HG03432 (cell line): ENCODE data around the gene CYREN.
"Not testable (repeated sequence)": the region's sequence is repeated elsewhere in the genome, so short reads cannot be mapped to it uniquely, and the experiment has no call there.

Experiments
- ATAC-seq: cut with Tn5 transposase; IDR thresholded peaks from one replicate; pipeline ENCODE4 v1.9.1; 2021; ENCODE audit warnings: mild to moderate bottlenecking, moderate library complexity; ENCODE audit not compliant: unreplicated experiment

Gene CYREN, protein sequence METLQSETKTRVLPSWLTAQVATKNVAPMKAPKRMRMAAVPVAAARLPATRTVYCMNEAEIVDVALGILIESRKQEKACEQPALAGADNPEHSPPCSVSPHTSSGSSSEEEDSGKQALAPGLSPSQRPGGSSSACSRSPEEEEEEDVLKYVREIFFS

DNA sequence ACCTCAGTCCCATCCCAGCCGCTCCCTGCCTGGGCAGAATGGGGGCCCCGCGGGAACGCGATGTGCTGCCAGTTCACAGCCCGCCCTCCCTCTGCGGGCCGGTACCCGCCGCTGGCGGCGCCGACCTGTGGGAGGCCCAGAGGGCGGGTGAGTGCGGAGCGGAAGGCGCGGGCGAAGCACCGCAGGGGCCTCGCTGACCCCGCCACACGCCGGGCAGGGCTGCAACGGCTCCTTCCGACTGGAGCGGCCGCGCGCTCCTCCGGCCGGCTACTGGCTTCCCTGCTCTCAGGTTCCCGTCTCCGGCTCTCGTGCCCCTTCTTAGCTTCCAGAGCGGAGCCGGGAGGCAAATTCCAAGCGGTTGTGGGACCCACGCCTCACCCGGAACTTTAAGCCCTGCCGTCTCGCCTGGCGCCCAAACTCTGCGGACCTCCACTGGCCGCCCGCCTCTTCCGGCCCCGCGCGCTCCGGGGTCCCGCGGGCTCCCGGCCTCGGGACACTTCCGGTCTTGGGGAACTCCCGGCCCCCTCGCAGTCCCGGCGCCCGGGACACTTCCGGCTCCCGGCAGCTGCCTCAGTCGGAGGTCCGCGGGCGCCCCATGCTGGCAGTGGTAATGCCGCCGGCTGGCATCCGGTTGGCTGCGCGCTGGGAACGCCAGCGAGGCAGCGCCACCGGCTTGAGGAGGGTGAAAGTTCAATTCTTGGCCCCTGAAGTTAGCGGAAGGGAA lies at the start of gene CYREN:
TSS of gene CYREN (minus strand) at position 434 of the 724 bp plus-strand sequence. CDS start 1,785 bp downstream, outside the sequence.
- peak; percentile 77 for ATAC-seq

DNA sequence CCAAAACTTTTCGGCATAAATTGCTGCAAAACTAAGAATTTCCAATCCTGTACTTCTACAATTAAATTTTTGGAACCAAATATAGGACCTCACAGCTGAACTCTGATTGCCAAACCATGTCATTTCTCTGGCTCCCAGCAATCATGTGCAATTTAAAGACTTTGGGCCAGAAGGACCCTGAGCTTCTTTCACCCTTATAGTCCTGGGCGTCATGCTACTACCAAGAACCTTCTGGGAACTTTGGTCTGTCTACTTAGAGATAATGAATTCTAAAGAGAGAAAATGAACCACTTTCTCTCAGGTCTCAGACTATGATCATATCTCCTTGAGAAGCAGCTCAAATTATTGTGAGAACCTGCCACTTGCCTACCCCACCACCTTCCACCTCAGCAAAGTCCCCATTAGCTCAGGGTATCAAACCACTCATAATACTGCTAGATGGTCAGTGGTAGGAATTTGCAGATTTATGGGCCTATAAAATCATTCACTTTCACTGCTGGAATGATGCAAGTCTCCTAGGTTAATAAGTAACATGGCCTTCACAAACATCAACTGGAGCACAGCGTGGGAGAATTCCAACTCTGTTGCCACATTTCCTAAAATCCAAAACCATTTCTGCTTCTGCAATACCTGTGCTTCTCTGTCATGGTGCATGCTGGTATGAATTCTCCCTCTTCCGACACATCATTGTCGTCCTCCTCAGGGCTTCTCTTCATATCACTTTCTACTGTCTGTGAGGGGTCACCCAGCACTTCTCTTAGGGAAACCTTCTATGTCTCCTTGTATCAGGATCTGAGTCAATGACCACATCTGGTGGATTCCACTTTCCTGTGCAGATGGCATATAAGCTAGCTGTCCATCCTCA lies 47.4 kb upstream of the CYREN start:
- ATAC-seq = no peak

DNA sequence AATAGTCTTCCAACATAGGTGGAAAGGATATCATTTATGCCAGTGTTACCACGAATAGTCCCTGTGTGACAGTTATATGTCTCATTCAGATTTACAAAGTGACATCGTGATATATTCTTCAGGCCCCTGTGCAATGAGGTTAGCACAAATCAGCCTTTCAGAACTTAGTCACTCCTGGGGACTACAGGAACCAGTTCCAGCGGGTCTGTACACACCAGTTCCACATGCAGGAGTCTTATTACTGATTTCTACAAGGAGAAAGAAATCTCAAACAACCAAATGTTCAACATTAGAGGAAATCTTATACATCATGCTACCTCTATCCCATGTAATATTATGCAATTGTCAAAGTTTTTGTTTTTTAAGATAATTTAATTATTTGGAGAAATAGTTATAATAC lies 45.2 kb upstream of the CYREN start:
- no peak for ATAC-seq

GRCh38 chr7:135215180-135215579 lies 44.7 kb upstream of the CYREN start:
- no peak for ATAC-seq

DNA sequence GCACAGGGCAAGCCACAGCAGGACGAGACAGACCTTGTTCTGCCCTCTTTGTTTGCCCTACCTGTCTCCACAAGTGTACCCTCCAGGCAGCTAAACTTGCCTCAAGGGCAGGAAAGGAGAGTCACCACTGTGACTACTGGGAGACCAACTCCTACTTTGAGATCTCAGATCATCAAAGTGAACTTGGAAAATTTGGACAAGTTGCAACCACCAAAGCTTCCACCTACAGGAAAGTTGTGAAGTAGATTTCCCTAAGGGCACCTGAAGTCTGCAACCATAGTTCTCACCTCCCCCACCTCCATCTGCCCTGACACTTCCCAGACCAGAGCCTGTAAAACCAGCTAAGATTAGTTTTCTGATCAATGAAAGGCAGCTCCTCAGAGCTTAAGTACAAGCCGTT lies 43.3 kb upstream of the CYREN start:
- ATAC-seq = no peak

DNA sequence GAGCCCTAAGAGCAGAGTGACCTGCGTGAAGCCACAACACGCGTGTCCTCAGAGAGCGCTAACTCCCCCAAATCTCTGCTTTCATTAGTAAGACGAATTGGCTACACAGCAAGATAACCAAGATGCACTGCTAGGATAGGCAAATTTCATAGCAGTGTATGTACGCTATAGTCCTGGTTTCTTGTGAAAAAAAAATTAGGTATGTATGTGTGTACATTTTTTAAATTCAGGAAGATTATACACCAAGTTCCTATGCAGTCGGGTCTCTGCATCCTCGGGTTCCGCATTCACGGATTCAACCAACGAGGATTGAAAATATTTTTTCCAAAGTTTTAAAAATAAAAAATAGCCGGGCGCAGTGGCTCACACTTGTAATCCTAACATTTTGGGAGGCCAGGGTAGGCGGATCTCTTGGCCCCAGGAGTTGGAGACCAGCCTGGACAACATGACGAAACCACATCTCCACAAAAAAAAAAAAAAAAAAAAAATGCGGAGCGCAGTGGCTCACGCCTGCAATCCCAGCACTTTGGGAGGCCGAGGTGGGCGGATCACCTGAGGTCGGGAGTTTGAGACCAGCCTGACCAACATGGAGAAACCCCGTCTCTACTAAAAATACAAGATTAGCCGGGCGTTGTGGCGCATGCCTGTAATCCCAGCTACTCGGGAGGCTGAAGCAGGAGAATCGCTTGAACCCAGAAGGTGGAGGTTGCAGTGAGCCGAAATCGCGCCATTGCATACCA lies 41.6 kb upstream of the CYREN start:
- not testable (repeated sequence) for ATAC-seq

DNA sequence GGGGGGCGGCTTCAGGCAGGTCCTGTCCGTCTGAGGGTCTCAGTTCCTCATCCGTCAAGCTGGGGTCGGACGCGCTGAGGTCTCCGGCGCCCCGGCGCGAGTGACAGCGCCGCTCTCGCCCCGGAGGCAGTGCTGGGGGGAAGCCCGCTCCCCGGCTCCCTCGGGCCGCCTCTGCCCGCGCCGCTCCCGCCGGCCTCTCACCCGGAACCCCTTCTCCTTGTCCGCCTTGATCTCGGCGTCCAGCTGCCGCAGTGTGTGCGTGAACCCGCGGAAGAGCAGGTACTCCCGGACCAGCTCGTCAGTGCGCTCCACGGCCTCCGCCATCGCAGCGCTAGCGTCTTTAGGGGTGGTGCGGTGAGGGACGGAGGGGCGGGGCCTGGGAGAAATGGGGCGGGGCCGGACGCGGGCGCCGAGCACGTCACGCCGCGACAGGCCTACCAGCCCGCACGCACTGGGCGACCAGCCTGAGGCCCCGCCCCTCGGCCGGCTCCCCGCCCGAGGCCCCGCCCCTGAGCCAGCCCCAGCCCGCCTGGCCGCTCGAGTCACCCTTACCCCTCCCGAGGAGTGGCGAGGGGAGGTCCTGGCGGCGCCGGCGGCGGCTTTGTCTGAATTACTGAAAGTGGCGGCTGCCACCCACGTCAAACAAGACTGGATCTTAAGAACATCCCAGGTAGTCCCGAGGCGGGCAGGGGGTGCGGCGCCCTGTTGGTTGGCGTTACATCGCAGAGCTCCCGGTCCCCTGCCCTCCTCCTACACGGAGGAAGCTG lies 40.9 kb upstream of the CYREN start, which contains the start of gene WDR91:
TSS of gene WDR91 (minus strand) at position 348 of the 767 bp plus-strand sequence. CDS start at position 324, 24 bp downstream.
- ATAC-seq = peak; percentile 78

GRCh38 chr7:135210888-135211178 lies 40.3 kb upstream of the CYREN start:
- no peak for ATAC-seq

GRCh38 chr7:135209225-135209834 lies 38.8 kb upstream of the CYREN start:
- no peak for ATAC-seq

DNA sequence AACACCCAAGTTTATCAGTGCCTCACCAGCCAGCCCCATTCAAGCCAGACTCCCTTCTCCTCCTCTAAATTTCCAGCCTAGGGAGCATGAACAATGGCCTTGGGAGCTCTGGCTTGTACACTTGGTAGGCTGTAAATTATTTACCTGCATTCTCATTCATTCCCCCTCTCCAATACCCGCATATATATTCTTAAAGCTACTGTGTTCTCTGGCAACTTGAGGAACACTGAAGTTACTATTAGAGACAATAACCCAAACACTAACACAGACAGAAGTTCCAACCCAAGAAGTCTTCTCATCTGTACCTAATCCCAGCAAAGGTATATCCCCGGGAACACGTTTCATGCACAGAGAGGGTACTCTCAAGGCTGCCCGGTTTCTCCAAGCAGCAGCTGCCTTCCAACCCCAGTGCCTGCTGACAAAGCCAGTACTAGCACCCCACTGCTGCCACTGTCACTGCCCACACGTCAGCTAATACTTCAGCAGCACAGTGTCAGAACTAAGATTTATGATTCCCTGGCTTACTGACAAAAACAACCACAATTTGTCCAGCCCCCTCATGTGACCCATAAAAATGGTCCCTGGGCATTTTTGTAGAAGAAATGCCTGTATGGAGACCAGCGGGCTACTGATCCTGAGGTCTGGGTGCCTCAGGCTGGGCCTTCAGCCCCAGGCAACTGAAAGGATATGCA lies 37.7 kb upstream of the CYREN start:
- no peak for ATAC-seq

DNA sequence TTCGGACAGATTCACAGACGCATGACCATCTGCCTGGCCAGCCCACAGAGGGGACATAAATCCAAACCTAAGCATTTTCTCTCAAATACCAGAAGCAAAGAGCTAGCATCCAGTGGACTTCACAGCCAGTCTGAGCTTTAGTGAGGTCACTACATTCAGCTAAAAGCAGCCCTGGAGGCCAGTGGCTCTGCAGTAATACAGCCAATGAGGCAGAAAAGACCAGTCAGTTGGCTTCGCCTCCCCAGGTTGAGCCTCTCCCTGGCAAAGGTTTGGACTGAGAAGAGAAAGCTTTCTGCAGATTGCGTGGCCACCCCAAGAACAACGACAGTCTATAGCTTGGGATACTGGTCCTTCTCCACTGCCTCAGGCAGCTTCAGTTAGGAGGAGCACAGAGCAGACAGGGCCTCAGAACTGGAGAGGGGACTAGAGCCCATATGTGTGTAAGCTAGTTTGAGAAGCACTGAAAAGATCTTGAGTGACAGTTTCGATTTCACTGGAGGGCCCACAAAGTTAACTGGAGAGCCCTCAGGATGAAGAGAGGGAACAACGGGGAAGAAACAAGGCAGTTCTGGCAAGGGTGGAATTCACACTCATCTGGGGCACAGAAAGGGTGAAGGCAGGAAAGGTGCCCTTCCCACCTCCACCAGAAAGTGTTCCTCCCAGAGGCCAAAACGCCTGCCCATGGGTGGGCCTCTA lies 37.0 kb upstream of the CYREN start:
- no peak for ATAC-seq

DNA sequence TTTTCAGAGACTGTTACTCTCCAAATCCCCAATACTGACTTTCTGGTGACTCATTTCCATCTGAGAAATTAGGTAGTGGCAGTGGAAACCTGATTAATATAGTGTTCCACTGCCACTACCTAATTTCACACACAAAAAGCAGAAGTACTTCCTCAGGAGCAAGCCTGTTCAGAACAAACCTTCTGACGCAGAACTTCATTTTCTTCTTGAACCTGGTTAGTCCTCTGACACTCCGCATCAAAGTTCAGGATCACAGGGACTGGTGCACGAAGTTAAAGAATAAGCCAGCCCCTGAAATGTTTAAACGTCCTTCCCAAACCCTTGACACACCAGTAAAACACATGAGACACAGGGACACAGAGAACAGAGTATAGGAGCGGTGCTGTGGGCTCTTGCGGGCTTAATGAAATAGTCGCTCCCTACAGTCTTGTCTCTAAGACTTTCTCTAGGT lies 36.5 kb upstream of the CYREN start:
- ATAC-seq = peak; percentile 28

- no peak for ATAC-seq
Observed at GRCh38 chr7:135205850-135206249, 35.3 kb upstream of the CYREN start.

DNA sequence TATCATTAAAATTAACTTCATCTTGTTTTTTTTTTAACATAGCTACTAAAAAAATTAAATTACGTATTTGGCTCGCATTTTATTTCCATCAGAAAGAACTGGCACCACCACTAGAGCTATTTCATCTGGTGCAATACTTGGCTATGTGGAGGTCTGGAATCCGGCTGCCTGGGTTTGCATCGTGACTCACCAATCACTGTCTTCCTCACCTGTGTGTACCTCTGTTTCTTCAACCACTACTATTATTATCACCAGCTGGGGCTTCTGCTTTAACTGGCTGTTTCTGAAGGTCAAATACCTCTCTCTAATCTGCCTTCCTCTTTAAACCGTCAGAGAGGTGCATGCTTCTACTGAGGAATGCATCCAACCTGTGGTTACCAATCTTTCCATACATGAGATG lies 34.4 kb upstream of the CYREN start:
- no peak for ATAC-seq

GRCh38 chr7:135204341-135204749 lies 33.8 kb upstream of the CYREN start:
- ATAC-seq = no peak

DNA sequence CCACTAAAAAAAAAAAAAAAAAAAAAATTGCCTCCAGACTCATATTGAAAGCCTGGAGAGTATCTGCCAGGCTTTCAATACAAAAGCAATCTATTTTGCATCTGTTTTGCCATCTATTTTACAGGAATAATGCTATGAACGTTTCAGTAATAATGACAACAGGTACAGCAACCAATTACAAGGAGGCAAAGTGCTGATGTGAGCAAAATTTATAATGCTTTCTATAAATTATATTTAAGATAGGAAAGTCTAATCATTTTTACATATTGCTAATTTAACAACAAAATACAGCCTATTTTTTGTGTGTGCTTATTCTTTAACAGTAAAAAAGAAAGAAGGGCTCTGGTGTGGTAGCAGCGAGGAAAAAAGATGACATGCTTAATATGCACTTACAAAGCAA lies 30.8 kb upstream of the CYREN start:
- ATAC-seq = no peak

DNA sequence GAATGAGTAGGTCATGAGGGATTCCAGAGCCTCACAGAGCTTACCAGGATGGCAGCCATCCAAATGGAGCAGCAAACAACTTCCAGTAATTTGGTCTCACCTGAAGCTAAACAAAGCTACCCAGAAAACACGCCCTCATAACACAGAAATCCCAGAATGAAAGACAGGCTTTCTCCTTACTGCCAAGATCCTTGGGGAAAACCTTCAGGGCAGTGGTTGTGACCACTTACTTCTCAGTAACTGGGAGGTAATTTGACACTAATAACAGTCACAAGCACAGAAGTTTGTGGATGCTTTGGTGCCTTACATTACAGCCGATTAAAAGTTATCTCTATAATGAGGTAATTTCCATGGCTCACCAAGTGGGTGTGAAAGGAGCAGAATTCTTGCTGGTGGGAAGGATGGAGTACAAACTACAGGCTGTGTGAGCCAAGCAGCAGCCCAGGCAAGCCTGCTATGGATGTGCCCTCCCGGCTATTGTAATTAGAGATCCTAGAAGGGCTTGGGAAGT lies 30.4 kb upstream of the CYREN start:
- no peak for ATAC-seq

- ATAC-seq = no peak
Observed at GRCh38 chr7:135199439-135199838, 28.9 kb upstream of the CYREN start.
